ENCODE data around the gene BRICD5. TPM values are rescaled to one million over a fixed set of nuclear protein-coding genes. Genes with fewer than 3 reads are reported as not detected.

BRICD5 gene
- total RNA-seq, 1 experiment from 2014 or later: 2.1 TPM

GRCh38 chr16:2184962-2185361, 25.7 kb downstream of the BRICD5 start:
- DNase-seq (ENCODE audit: extremely low read depth, low read depth): no peak

- DNase-seq (ENCODE audit: extremely low read depth, low read depth): no peak
Measured at GRCh38 chr16:2184346-2184745, 26.3 kb downstream of the BRICD5 start.

- DNase-seq (ENCODE audit: extremely low read depth, low read depth): no peak
Measured at GRCh38 chr16:2183671-2184070, 27.0 kb downstream of the BRICD5 start.

- no peak for DNase-seq (ENCODE audit: extremely low read depth, low read depth)
Measured at GRCh38 chr16:2181952-2182351, 28.7 kb downstream of the BRICD5 start.

- DNase-seq (ENCODE audit: extremely low read depth, low read depth): no peak
Measured at GRCh38 chr16:2180962-2181923, 29.4 kb downstream of the BRICD5 start.

- no peak for DNase-seq (ENCODE audit: extremely low read depth, low read depth)
Measured at GRCh38 chr16:2180461-2180860, 30.2 kb downstream of the BRICD5 start.

- DNase-seq (ENCODE audit: extremely low read depth, low read depth): no peak
Measured at GRCh38 chr16:2179576-2179975, 31.1 kb downstream of the BRICD5 start.

GRCh38 chr16:2179107-2179501, 31.6 kb downstream of the BRICD5 start:
- no peak for DNase-seq (ENCODE audit: extremely low read depth, low read depth)

- DNase-seq (ENCODE audit: extremely low read depth, low read depth): no peak
Measured at GRCh38 chr16:2178321-2179106, 32.1 kb downstream of the BRICD5 start.

- no peak for DNase-seq (ENCODE audit: extremely low read depth, low read depth)
Measured at GRCh38 chr16:2177561-2177960, 33.1 kb downstream of the BRICD5 start.

- no peak for DNase-seq (ENCODE audit: extremely low read depth, low read depth)
Measured at GRCh38 chr16:2177101-2177500, 33.6 kb downstream of the BRICD5 start.

GRCh38 chr16:2176047-2176446, 34.6 kb downstream of the BRICD5 start:
- DNase-seq (ENCODE audit: extremely low read depth, low read depth): no peak

- DNase-seq (ENCODE audit: extremely low read depth, low read depth): no peak
Measured at GRCh38 chr16:2175454-2175853, 35.2 kb downstream of the BRICD5 start.

GRCh38 chr16:2174396-2175131, 36.1 kb downstream of the BRICD5 start:
- no peak for DNase-seq (ENCODE audit: extremely low read depth, low read depth)

- DNase-seq (ENCODE audit: extremely low read depth, low read depth): no peak
Measured at GRCh38 chr16:2173916-2174315, 36.7 kb downstream of the BRICD5 start.

GRCh38 chr16:2173366-2173765, 37.3 kb downstream of the BRICD5 start:
- no peak for DNase-seq (ENCODE audit: extremely low read depth, low read depth)

- DNase-seq (ENCODE audit: extremely low read depth, low read depth): no peak
Measured at GRCh38 chr16:2172688-2173335, 37.9 kb downstream of the BRICD5 start.

- no peak for DNase-seq (ENCODE audit: extremely low read depth, low read depth)
Measured at GRCh38 chr16:2171601-2172178, 39.0 kb downstream of the BRICD5 start.

GRCh38 chr16:2170587-2171435, 39.9 kb downstream of the BRICD5 start:
- no peak for DNase-seq (ENCODE audit: extremely low read depth, low read depth)
